Activated CD8-positive, alpha-beta memory T cell treated with anti-CD3 and anti-CD28 coated beads for 36 hours (primary cell): ENCODE results near the gene PRR3. TPM values are rescaled to one million over a fixed set of nuclear protein-coding genes. Genes with fewer than 3 reads are reported as not detected.

Source experiments
- CTCF ChIA-PET: fragments of 350-600 bp; sonication (Branson Sonifier 250); formaldehyde crosslinking; loops from one replicate; lab custom pipeline; 2021; ENCODE audit warnings: antibody characterized with exemption; lab: Charles Lee
- POLR2A ChIA-PET: fragments of 350-600 bp; sonication (Branson Sonifier 250); formaldehyde crosslinking; loops from one replicate; lab custom pipeline; 2021; ENCODE audit warnings: antibody characterized with exemption; lab: Charles Lee
- total RNA-seq, 2 experiments: library from RNA; stranded (reverse); gene quantifications; one replicate each; pipeline ENCODE4 v1.2.3, GENCODE V29; 2021

PRR3 gene
- total RNA-seq, 2 experiments from 2014 or later, result 28.5 to 30.5 TPM

- ChIA-PET POLR2A (interaction anchor here (0.6 to 3.2 kb wide), 7 partner anchors 11 to 179 kb away, joined by 3 to 20 read pairs (median 5); partner anchors contain the start of gene ABCF1), CTCF (interaction anchor here (0.9 to 6.3 kb wide), 6 partner anchors 12 to 92 kb away, joined by 3 to 43 read pairs (median 4); no protein-coding TSS in a partner anchor)
These were observed 809 bp upstream of the PRR3 start, which contains the start of gene GNL1 for GRCh38 chr6:30556066-30556905. GNL1 (minus strand) TSS chr6:30556489; CDS start chr6:30556203, 286 bp downstream.

- CTCF ChIA-PET, result interaction anchor here (0.6 to 6.3 kb wide), 7 partner anchors 13 to 124 kb away, joined by 3 to 43 read pairs (median 5); partner anchors contain the start of gene ABCF1
- POLR2A ChIA-PET, result interaction anchor here (0.6 to 3.2 kb wide), 8 partner anchors 8 to 67 kb away, joined by 3 to 20 read pairs (median 5); partner anchors contain the start of gene ABCF1
These were observed 537 bp downstream of the PRR3 start for GRCh38 chr6:30557683-30557981.

GRCh38 chr6:30560930-30561329, 3.8 kb downstream of the PRR3 start:
- ChIA-PET POLR2A (no interaction called here), CTCF (no interaction called here)

GRCh38 chr6:30562470-30563425, 5.7 kb downstream of the PRR3 start:
- ChIA-PET CTCF (interaction anchor here (2.1 kb wide), 1 partner anchor 21 kb away, joined by 6 read pairs; no protein-coding TSS in a partner anchor), POLR2A (no interaction called here)

DNA sequence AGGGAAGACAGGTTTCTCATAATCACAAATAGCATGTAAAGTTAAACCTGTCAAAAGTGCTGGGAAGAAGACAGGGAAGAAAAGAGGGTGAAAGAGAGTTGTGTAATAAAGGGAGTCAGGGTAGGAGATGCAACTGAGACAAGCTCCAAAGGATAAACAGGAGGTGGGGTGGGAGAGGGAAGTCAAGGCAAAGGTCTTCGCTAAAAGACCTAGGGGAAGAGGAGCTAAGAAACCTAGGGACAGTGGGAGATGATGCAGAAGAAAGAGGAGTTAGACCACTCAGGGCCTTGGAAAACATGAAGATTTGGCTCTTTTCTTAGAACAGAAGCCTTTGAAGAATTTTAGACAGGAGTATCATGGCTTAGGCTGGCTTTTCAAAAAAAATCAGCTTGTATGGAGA, 7.0 kb downstream of the PRR3 start:
- POLR2A ChIA-PET, result no interaction called here
- CTCF ChIA-PET, result no interaction called here

GRCh38 chr6:30565772-30566171, 8.7 kb downstream of the PRR3 start:
- ChIA-PET POLR2A (interaction anchor here (1.3 kb wide), 1 partner anchor 8 kb away, joined by 4 read pairs; the partner anchor contains the start of gene PRR3), CTCF (interaction anchor here (1.2 to 2.3 kb wide), 3 partner anchors 21 to 165 kb away, joined by 3 to 6 read pairs (median 3); no protein-coding TSS in a partner anchor)

DNA sequence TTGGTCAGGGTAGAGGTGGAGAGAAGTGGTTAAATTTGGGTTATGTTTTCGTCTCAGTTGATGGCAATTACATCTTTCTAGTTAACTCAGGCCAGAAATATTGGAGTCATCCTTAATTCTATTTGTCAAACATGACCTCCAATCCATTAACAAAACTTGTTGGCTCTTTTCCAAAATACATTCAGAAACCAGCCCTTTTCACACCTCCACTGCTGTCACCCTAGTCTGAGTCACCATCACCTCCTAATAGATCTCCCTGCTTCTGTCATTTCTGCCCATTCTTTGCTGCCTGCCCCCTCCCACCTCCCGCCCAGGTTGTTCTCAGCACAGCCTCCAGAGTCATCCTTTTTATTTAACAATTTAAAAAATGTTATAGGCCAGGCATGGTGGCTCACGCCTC, 11.2 kb downstream of the PRR3 start:
- CTCF ChIA-PET, result interaction anchor here (0.7 to 1.2 kb wide), 3 partner anchors 12 to 1084 kb away, joined by 3 read pairs; partner anchors contain the start of genes BAG6, GNL1 and PRR3

DNA sequence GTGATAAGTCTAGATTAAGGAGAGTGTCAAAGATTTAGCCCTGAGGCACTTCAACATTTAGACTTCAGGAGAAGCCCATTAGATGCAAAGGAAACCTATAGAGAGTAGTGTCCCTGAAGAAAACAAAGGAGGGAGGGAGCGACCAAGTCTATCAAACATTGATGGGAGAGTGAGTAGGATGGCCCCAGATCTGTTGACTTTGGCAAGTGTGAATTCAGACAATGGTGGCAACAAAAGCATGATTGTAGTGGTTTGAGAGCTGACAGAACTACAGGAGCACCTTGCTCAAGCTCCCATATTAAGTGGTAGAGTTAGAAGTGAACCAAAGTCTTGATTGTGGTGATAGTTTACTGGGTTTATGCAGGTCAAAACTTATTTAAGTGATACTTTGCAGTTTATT, 13.2 kb downstream of the PRR3 start:
- ChIA-PET CTCF (interaction anchor here (1.0 to 2.4 kb wide), 7 partner anchors 12 to 89 kb away, joined by 3 to 9 read pairs (median 7); partner anchors contain the start of gene PRR3), POLR2A (interaction anchor here (0.6 to 2.0 kb wide), 8 partner anchors 11 to 74 kb away, joined by 3 to 20 read pairs (median 4); partner anchors contain the start of genes GNL1, MRPS18B and PRR3)

More for the DNA sequence above, 11.2 kb downstream of the PRR3 start:
- POLR2A ChIA-PET, result no interaction called here

DNA sequence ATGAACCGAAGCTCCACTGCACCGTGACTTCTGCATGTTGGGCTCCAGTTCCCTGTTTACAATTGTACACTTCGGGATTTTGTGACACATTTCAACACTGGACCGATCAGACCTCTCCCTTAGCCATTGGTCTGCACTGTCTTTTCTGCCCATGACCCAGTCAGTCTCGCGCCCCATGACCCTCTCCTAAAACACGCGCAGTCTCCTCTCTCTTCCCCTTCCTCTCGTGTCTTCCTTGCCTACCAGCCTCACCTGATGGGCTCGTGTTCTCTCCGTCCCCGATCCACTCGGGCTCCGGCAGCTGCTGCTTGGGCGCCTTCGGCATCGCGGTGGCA, 13.6 kb downstream of the PRR3 start:
- POLR2A ChIA-PET, result interaction anchor here (0.9 to 2.0 kb wide), 8 partner anchors 12 to 152 kb away, joined by 3 to 20 read pairs (median 4); partner anchors contain the start of genes GNL1, MRPS18B and PRR3

GRCh38 chr6:30571075-30571761, 14.1 kb downstream of the PRR3 start, which contains the start of gene ABCF1:
ABCF1 (plus strand) TSS chr6:30571442; CDS start chr6:30571488, 46 bp downstream.
- ChIA-PET POLR2A (interaction anchor here (0.9 to 2.0 kb wide), 8 partner anchors 12 to 151 kb away, joined by 3 to 20 read pairs (median 4); partner anchors contain the start of genes GNL1, MRPS18B and PRR3), CTCF (interaction anchor here (0.6 to 2.4 kb wide), 9 partner anchors 13 to 828 kb away, joined by 3 to 9 read pairs (median 4); partner anchors contain the start of gene PRR3)

More for the DNA sequence above, 13.6 kb downstream of the PRR3 start:
- CTCF ChIA-PET, result interaction anchor here (0.6 to 2.4 kb wide), 9 partner anchors 13 to 257 kb away, joined by 3 to 9 read pairs (median 5); partner anchors contain the start of gene PRR3

- CTCF ChIA-PET, result interaction anchor here (0.6 to 2.4 kb wide), 7 partner anchors 14 to 827 kb away, joined by 3 to 9 read pairs (median 7); partner anchors contain the start of gene PRR3
- POLR2A ChIA-PET, result interaction anchor here (0.9 to 2.0 kb wide), 6 partner anchors 15 to 151 kb away, joined by 3 to 20 read pairs (median 5); partner anchors contain the start of genes GNL1, MRPS18B and PRR3
These were observed 14.6 kb downstream of the PRR3 start for GRCh38 chr6:30571762-30572082.

GRCh38 chr6:30572148-30572547, 15.1 kb downstream of the PRR3 start:
- POLR2A ChIA-PET, result no interaction called here
- CTCF ChIA-PET, result no interaction called here

GRCh38 chr6:30573113-30573512, 16.0 kb downstream of the PRR3 start:
- ChIA-PET POLR2A (interaction anchor here (1.4 kb wide), 1 partner anchor 42 kb away, joined by 3 read pairs; no protein-coding TSS in a partner anchor), CTCF (interaction anchor here (1.6 kb wide), 1 partner anchor 40 kb away, joined by 5 read pairs; no protein-coding TSS in a partner anchor)

GRCh38 chr6:30578051-30578450, 21.0 kb downstream of the PRR3 start:
- POLR2A ChIA-PET, result interaction anchor here (0.6 kb wide), 1 partner anchor 37 kb away, joined by 9 read pairs; no protein-coding TSS in a partner anchor
- CTCF ChIA-PET, result interaction anchor here (1.9 kb wide), 1 partner anchor 33 kb away, joined by 5 read pairs; no protein-coding TSS in a partner anchor

- CTCF ChIA-PET, result interaction anchor here (0.6 to 1.6 kb wide), 2 partner anchors 13 to 51 kb away, joined by 3 to 6 read pairs; no protein-coding TSS in a partner anchor
- POLR2A ChIA-PET, result interaction anchor here (2.3 kb wide), 1 partner anchor 14 kb away, joined by 23 read pairs; no protein-coding TSS in a partner anchor
These were observed 26.8 kb downstream of the PRR3 start for GRCh38 chr6:30583921-30584320.

DNA sequence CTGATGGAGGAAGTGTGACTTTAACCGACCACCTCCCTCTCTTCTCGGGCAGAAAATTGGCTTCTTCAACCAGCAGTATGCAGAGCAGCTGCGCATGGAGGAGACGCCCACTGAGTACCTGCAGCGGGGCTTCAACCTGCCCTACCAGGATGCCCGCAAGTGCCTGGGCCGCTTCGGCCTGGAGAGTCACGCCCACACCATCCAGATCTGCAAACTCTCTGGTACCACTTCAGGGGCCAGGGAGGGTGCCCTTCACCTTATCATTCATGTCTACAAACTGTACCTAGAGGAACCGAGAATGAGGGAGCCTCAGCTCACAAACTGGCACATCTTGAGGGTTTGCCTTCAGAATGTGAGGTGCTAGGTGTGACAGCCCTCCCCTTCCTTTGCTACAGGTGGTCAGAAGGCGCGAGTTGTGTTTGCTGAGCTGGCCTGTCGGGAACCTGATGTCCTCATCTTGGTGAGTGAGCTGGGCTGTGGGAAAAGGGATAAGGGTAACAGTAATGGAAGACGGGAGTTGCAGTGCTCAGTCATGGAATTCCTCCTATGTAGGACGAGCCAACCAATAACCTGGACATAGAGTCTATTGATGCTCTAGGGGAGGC, 32.8 kb downstream of the PRR3 start:
- ChIA-PET CTCF (interaction anchor here (1.2 kb wide), 1 partner anchor 108 kb away, joined by 3 read pairs; no protein-coding TSS in a partner anchor), POLR2A (interaction anchor here (1.2 kb wide), 1 partner anchor 21 kb away, joined by 6 read pairs; no protein-coding TSS in a partner anchor)
